GM21528 (cell line): Measurements from ENCODE around the gene ABCB9.
A peak's percentile ranks its signal among the peaks of the same experiment; 100 is the strongest.
"Not testable (repeated sequence)": the region's sequence is repeated elsewhere in the genome, so short reads cannot be mapped to it uniquely, and the experiment has no call there.

Experiments
- ATAC-seq: cut with Tn5 transposase; IDR thresholded peaks from one replicate; pipeline ENCODE4 v1.9.1; 2021; ENCODE audit warnings: mild to moderate bottlenecking, moderate library complexity; ENCODE audit not compliant: unreplicated experiment, low FRiP score

Gene ABCB9

GRCh38 chr12:122965851-122966742 is at the start of gene ABCB9:
ABCB9 (minus strand) TSS chr12:122966463; CDS start chr12:122960235, 6,228 bp downstream.
- peak; percentile 58 for ATAC-seq

GRCh38 chr12:123014473-123014872 is 48.2 kb upstream of the ABCB9 start:
- not testable (repeated sequence) for ATAC-seq

- no peak for ATAC-seq
Observed at GRCh38 chr12:123013185-123014095, 47.2 kb upstream of the ABCB9 start.

- no peak for ATAC-seq
Observed at GRCh38 chr12:123011701-123012100, 45.4 kb upstream of the ABCB9 start.

GRCh38 chr12:123010681-123011080 is 44.4 kb upstream of the ABCB9 start:
- ATAC-seq: no peak

GRCh38 chr12:123010110-123010509 is 43.8 kb upstream of the ABCB9 start:
- ATAC-seq: no peak

- no peak for ATAC-seq
Observed at GRCh38 chr12:123006977-123007376, 40.7 kb upstream of the ABCB9 start.

GRCh38 chr12:123005081-123005626 is 38.9 kb upstream of the ABCB9 start:
- no peak for ATAC-seq

- no peak for ATAC-seq
Observed at GRCh38 chr12:123004287-123004686, 38.0 kb upstream of the ABCB9 start.

- ATAC-seq: no peak
Observed at GRCh38 chr12:123003257-123003656, 37.0 kb upstream of the ABCB9 start.

GRCh38 chr12:123001464-123001863 is 35.2 kb upstream of the ABCB9 start:
- ATAC-seq: no peak

GRCh38 chr12:123000578-123000977 is 34.3 kb upstream of the ABCB9 start:
- no peak for ATAC-seq

GRCh38 chr12:122999986-123000420 is 33.7 kb upstream of the ABCB9 start:
- no peak for ATAC-seq

GRCh38 chr12:122999196-122999946 is 33.1 kb upstream of the ABCB9 start:
- no peak for ATAC-seq

- no peak for ATAC-seq
Observed at GRCh38 chr12:122998316-122998715, 32.1 kb upstream of the ABCB9 start.

- no peak for ATAC-seq
Observed at GRCh38 chr12:122997343-122998250, 31.3 kb upstream of the ABCB9 start.

- no peak for ATAC-seq
Observed at GRCh38 chr12:122996621-122997342, 30.5 kb upstream of the ABCB9 start.

- ATAC-seq: no peak
Observed at GRCh38 chr12:122996188-122996601, 29.9 kb upstream of the ABCB9 start.
